LNCAP (cell line): ENCODE data around the gene SLC2A6.

Experiments used
- TF ChIP-seq, protein P1 (sequence below): fragments of 450-650 bp; IDR thresholded peaks from 2 replicates; pipeline ENCODE4 v1.5.1; 2017; ENCODE audit warnings: mild to moderate bottlenecking

Gene SLC2A6

DNA sequence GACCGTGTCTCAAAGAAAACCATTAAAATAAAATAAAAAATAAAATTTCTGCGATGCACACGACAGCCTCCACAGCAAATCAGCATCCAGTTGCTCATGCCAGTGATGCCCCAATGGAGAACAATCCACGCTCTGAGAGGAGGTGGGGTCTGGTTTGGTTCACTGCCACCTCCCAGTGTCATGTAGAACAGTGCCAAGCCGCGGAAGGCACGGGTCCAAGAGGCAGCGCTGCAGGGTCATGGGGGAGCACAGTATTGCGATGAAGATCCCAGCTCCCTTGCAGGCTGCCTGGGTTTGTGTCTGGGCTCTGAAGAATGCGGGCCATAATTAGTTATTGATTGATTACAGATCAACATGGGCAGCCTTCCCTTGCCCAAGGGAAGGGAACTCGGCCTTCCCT is 25.2 kb downstream of the SLC2A6 start:
- TF ChIP-seq, protein P1, sequence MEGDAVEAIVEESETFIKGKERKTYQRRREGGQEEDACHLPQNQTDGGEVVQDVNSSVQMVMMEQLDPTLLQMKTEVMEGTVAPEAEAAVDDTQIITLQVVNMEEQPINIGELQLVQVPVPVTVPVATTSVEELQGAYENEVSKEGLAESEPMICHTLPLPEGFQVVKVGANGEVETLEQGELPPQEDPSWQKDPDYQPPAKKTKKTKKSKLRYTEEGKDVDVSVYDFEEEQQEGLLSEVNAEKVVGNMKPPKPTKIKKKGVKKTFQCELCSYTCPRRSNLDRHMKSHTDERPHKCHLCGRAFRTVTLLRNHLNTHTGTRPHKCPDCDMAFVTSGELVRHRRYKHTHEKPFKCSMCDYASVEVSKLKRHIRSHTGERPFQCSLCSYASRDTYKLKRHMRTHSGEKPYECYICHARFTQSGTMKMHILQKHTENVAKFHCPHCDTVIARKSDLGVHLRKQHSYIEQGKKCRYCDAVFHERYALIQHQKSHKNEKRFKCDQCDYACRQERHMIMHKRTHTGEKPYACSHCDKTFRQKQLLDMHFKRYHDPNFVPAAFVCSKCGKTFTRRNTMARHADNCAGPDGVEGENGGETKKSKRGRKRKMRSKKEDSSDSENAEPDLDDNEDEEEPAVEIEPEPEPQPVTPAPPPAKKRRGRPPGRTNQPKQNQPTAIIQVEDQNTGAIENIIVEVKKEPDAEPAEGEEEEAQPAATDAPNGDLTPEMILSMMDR, result no peak

DNA sequence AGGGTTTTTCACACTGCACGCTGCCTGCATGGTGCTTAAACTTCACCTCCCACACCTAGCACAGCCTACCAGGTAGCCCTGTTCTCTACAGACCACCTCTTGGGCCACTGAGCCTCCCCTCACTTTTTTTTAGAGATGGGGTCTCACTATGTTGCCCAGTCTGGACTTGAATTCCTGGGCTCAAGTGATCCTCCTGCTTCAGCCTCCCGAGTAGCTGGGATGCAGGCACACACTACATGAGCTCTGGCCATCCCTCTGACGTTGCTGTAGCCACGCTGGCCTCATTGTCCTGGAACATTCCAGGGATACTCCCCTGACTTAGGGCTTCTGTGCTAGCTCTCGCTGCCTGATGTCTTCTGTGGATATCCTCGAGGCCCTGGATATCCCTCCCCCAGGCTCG is 26.3 kb downstream of the SLC2A6 start:
- TF ChIP-seq, protein P1, result no peak

DNA sequence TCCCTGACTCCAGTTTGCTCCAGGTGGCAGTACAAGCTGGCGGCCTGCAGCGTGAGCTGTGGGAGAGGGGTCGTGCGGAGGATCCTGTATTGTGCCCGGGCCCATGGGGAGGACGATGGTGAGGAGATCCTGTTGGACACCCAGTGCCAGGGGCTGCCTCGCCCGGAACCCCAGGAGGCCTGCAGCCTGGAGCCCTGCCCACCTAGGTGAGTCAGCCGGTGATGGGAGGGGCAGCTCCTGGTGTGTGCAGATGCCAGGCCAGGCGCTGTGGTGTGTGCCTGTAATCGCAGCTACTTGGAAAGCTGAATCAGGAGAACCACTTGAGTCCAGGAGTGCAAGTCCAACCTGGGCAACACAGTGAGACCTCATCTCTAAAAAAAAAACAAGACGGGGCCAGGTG is 29.1 kb downstream of the SLC2A6 start:
- TF ChIP-seq, protein P1, result no peak

- TF ChIP-seq, protein P1, result no peak
Measured at GRCh38 chr9:133448487-133448972, 30.4 kb downstream of the SLC2A6 start.

DNA sequence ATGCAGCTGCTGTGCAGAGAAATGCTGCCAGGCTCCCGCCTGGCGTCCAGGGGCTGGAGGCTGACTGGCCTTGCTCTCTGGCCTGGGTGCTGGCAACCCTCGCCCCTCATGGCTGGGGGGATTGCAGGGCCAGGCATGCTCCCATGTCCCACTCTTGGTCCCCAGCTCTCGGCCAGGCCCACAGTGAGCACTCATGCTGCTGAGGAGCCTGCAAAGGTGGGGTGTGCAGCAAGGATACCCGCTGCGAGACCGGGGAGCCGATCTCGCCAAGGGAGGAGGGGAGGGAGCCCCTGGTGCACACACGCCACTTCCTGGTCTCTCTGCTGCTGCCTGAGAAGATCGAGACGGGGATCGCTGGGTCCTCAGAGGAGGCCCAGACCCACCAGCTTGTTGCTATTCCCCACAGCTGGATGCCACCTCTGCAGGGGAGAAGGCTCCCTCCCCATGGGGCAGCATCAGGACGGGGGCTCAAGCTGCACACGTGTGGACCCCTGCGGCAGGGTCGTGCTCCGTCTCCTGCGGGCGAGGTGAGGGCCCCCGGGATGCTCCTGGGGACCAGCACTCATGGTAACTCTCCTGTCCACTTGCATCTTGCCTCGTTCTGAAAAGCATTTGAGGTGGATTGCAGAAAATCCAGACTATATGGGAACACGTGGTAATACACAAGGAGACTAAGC is 33.5 kb downstream of the SLC2A6 start:
- TF ChIP-seq, protein P1, result no peak

DNA sequence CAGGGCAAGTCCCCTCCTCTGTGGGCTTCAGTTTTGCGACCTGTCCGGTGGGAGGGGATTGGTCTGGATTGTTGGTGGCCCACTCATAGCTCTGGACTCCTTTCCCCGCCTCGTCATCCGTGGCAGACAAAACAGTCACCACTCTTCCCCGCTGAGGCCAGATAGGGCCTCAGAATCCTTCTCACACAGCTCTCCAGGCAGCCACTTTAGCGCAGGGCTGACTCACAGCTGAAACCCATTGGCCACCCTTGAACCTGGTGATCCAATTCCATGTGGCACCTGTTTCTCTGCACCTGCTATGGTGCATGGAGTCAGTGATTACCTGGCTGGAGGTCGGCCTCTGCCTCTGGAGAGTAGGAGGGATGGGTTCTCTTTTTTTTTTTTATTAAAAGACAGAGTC is 34.9 kb downstream of the SLC2A6 start:
- TF ChIP-seq, protein P1, result no peak

DNA sequence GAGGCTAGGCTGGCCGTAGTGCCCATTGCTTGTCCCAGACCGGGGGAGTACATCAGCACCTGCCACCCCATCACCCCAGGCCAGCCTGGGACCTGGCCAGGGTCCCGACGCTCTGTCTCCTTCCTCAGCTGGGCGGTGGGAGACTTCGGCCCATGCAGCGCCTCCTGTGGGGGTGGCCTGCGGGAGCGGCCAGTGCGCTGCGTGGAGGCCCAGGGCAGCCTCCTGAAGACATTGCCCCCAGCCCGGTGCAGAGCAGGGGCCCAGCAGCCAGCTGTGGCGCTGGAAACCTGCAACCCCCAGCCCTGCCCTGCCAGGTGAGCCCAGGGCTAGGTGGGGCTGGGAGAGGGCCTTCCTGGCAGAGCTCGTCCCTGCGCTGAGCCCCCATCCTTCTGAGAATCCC is 35.7 kb downstream of the SLC2A6 start:
- TF ChIP-seq, protein P1, result no peak

- TF ChIP-seq, protein P1, result no peak
Measured at GRCh38 chr9:133441571-133441970, 37.3 kb downstream of the SLC2A6 start.
